K562 (cell line): Measurements from ENCODE around the gene PRPH2. TPM values are rescaled to one million over a fixed set of nuclear protein-coding genes. Genes with fewer than 3 reads are reported as not detected.

Experiments used
- ARHGAP35 ChIP-seq: fragments of 450-650 bp; IDR thresholded peaks from 2 replicates; pipeline ENCODE4 v1.6.1; 2018; ENCODE audit not compliant: partially characterized antibody
- CREM ChIP-seq: IDR thresholded peaks from 2 replicates; pipeline ENCODE4 v1.6.1; 2014; ENCODE audit warnings: antibody characterized with exemption, low read depth
- CXXC5 ChIP-seq: fragments of 250-450 bp; sonication (Bioruptor Pico); IDR thresholded peaks from 2 replicates; pipeline ENCODE4 v1.8.0; 2022; ENCODE audit warnings: inconsistent platforms, mild to moderate bottlenecking, moderate library complexity
- HOXB6 ChIP-seq: fragments of 250-450 bp; sonication (Bioruptor Pico); IDR thresholded peaks from 2 replicates; pipeline ENCODE4 v1.5.1; 2022; ENCODE audit warnings: mild to moderate bottlenecking, borderline replicate concordance
- TCF7 ChIP-seq: sonication (generic); IDR thresholded peaks from 2 replicates; pipeline ENCODE4 v1.6.1; 2016; ENCODE audit warnings: antibody characterized with exemption, borderline replicate concordance
- polyA plus RNA-seq, 8 experiments: library from polyadenylated mRNA; depleted of rRNA in 4 of 8; stranded (reverse) in 5 of 8; unstranded in 3 of 8; fragments of >200 nt; fragmentation: Nextera tagmentation in 2 of 8; fragmentation: Illumina TruSeq in 1 of 8; extraction: Ambion mirVana in 2 of 8; extraction: Trizol in 1 of 8; gene quantifications; 2 replicates each; pipeline versions ENCODE4 v1.2.1 to v1.2.3, GENCODE V29; 2011 to 2014; ENCODE audit warnings: inconsistent platforms in 1 of 8, missing spikeins in 1 of 8
- total RNA-seq, 7 experiments: library from RNA; depleted of rRNA in 6 of 7; stranded (reverse); fragments of >200 nt in 6 of 7; fragmentation: Illumina TruSeq in 2 of 7; extraction: Trizol in 2 of 7; gene quantifications; 2 replicates each; pipeline versions ENCODE4 v1.2.1 to v1.2.3, GENCODE V29; 2011 to 2021; ENCODE audit warnings: low replicate concordance in 1 of 7
- TF ChIP-seq, protein P1 (sequence below): fragments of 200-600 bp; sonication (generic); IDR thresholded peaks from one replicate; pipeline ENCODE4 v1.6.1; 2012; ENCODE audit warnings: mild to moderate bottlenecking, low read depth, low read length, inconsistent platforms
- TF ChIP-seq, protein P2 (sequence below): fragments of 450-650 bp; IDR thresholded peaks from one replicate; pipeline ENCODE4 v1.6.1; 2018; ENCODE audit warnings: mild to moderate bottlenecking, moderate library complexity; ENCODE audit not compliant: partially characterized antibody
- TF ChIP-seq, protein P3 (sequence below): fragments of 450-650 bp; formaldehyde crosslinking; IDR thresholded peaks from 2 replicates; pipeline ENCODE4 v1.4.0; 2022; ENCODE audit warnings: missing genetic modification characterization
- TF ChIP-seq, protein P4 (sequence below), 2 experiments: fragments of 450-650 bp; IDR thresholded peaks; 2 replicates each; pipeline ENCODE4 v1.6.1; 2016
- TF ChIP-seq, protein P5 (sequence below): fragments of 450-650 bp; IDR thresholded peaks from 2 replicates; pipeline ENCODE4 v1.6.1; 2017; ENCODE audit warnings: antibody characterized with exemption

Gene PRPH2
- total and polyA plus RNA-seq, 9 of the 15 experiments (the other 6 are each of a cell fraction or from before 2014, with no cell fraction given), result 0.03 to 0.11 (median 0.03) TPM; not detected in 5

DNA sequence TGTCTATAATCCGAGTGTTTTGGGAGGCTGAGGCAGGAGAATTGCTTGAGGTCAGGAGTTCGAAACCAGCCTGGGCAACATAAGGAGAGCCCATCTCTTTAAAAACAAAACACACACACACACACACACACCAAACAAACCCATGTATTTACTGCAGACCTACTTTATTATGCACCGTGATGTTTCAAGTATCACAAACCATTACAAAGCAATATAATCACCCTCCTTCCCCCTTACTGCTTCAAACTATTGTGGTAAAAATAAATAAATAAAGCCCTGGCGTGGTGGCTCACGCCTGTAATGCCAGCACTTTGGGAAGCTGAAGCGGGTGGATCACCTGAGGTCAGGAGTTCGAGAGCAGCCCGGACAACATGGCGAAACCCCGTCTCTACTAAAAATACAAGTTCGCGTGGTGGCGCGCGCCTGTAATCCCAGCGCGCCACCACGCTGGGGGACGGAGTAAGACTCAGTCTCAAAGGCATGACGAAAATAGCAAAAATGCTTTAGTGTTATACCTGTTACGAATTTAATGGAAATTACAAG is 22.0 kb upstream of the PRPH2 start (continued):
- TF ChIP-seq, protein P1, sequence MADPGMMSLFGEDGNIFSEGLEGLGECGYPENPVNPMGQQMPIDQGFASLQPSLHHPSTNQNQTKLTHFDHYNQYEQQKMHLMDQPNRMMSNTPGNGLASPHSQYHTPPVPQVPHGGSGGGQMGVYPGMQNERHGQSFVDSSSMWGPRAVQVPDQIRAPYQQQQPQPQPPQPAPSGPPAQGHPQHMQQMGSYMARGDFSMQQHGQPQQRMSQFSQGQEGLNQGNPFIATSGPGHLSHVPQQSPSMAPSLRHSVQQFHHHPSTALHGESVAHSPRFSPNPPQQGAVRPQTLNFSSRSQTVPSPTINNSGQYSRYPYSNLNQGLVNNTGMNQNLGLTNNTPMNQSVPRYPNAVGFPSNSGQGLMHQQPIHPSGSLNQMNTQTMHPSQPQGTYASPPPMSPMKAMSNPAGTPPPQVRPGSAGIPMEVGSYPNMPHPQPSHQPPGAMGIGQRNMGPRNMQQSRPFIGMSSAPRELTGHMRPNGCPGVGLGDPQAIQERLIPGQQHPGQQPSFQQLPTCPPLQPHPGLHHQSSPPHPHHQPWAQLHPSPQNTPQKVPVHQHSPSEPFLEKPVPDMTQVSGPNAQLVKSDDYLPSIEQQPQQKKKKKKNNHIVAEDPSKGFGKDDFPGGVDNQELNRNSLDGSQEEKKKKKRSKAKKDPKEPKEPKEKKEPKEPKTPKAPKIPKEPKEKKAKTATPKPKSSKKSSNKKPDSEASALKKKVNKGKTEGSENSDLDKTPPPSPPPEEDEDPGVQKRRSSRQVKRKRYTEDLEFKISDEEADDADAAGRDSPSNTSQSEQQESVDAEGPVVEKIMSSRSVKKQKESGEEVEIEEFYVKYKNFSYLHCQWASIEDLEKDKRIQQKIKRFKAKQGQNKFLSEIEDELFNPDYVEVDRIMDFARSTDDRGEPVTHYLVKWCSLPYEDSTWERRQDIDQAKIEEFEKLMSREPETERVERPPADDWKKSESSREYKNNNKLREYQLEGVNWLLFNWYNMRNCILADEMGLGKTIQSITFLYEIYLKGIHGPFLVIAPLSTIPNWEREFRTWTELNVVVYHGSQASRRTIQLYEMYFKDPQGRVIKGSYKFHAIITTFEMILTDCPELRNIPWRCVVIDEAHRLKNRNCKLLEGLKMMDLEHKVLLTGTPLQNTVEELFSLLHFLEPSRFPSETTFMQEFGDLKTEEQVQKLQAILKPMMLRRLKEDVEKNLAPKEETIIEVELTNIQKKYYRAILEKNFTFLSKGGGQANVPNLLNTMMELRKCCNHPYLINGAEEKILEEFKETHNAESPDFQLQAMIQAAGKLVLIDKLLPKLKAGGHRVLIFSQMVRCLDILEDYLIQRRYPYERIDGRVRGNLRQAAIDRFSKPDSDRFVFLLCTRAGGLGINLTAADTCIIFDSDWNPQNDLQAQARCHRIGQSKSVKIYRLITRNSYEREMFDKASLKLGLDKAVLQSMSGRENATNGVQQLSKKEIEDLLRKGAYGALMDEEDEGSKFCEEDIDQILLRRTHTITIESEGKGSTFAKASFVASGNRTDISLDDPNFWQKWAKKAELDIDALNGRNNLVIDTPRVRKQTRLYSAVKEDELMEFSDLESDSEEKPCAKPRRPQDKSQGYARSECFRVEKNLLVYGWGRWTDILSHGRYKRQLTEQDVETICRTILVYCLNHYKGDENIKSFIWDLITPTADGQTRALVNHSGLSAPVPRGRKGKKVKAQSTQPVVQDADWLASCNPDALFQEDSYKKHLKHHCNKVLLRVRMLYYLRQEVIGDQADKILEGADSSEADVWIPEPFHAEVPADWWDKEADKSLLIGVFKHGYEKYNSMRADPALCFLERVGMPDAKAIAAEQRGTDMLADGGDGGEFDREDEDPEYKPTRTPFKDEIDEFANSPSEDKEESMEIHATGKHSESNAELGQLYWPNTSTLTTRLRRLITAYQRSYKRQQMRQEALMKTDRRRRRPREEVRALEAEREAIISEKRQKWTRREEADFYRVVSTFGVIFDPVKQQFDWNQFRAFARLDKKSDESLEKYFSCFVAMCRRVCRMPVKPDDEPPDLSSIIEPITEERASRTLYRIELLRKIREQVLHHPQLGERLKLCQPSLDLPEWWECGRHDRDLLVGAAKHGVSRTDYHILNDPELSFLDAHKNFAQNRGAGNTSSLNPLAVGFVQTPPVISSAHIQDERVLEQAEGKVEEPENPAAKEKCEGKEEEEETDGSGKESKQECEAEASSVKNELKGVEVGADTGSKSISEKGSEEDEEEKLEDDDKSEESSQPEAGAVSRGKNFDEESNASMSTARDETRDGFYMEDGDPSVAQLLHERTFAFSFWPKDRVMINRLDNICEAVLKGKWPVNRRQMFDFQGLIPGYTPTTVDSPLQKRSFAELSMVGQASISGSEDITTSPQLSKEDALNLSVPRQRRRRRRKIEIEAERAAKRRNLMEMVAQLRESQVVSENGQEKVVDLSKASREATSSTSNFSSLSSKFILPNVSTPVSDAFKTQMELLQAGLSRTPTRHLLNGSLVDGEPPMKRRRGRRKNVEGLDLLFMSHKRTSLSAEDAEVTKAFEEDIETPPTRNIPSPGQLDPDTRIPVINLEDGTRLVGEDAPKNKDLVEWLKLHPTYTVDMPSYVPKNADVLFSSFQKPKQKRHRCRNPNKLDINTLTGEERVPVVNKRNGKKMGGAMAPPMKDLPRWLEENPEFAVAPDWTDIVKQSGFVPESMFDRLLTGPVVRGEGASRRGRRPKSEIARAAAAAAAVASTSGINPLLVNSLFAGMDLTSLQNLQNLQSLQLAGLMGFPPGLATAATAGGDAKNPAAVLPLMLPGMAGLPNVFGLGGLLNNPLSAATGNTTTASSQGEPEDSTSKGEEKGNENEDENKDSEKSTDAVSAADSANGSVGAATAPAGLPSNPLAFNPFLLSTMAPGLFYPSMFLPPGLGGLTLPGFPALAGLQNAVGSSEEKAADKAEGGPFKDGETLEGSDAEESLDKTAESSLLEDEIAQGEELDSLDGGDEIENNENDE, result no peak
- no peak for TF ChIP-seq HOXB6 (CRISPR knock-in tag)
- TF ChIP-seq ARHGAP35, result peak; percentile 70
- TF ChIP-seq, protein P2, sequence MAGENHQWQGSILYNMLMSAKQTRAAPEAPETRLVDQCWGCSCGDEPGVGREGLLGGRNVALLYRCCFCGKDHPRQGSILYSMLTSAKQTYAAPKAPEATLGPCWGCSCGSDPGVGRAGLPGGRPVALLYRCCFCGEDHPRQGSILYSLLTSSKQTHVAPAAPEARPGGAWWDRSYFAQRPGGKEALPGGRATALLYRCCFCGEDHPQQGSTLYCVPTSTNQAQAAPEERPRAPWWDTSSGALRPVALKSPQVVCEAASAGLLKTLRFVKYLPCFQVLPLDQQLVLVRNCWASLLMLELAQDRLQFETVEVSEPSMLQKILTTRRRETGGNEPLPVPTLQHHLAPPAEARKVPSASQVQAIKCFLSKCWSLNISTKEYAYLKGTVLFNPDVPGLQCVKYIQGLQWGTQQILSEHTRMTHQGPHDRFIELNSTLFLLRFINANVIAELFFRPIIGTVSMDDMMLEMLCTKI, result no peak
- TF ChIP-seq, protein P3, sequence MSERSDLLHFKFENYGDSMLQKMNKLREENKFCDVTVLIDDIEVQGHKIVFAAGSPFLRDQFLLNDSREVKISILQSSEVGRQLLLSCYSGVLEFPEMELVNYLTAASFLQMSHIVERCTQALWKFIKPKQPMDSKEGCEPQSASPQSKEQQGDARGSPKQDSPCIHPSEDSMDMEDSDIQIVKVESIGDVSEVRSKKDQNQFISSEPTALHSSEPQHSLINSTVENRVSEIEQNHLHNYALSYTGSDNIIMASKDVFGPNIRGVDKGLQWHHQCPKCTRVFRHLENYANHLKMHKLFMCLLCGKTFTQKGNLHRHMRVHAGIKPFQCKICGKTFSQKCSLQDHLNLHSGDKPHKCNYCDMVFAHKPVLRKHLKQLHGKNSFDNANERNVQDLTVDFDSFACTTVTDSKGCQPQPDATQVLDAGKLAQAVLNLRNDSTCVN, result no peak
- peak; percentile 62 for TF ChIP-seq CXXC5
- no peak for TF ChIP-seq TCF7
- TF ChIP-seq, protein P4, sequence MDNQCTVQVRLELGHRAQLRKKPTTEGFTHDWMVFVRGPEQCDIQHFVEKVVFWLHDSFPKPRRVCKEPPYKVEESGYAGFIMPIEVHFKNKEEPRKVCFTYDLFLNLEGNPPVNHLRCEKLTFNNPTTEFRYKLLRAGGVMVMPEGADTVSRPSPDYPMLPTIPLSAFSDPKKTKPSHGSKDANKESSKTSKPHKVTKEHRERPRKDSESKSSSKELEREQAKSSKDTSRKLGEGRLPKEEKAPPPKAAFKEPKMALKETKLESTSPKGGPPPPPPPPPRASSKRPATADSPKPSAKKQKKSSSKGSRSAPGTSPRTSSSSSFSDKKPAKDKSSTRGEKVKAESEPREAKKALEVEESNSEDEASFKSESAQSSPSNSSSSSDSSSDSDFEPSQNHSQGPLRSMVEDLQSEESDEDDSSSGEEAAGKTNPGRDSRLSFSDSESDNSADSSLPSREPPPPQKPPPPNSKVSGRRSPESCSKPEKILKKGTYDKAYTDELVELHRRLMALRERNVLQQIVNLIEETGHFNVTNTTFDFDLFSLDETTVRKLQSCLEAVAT (IDR thresholded peaks at IDR 0.05), result peak; percentile 44 to 59; a peak in 2 of 4 replicates
- TF ChIP-seq, protein P5, sequence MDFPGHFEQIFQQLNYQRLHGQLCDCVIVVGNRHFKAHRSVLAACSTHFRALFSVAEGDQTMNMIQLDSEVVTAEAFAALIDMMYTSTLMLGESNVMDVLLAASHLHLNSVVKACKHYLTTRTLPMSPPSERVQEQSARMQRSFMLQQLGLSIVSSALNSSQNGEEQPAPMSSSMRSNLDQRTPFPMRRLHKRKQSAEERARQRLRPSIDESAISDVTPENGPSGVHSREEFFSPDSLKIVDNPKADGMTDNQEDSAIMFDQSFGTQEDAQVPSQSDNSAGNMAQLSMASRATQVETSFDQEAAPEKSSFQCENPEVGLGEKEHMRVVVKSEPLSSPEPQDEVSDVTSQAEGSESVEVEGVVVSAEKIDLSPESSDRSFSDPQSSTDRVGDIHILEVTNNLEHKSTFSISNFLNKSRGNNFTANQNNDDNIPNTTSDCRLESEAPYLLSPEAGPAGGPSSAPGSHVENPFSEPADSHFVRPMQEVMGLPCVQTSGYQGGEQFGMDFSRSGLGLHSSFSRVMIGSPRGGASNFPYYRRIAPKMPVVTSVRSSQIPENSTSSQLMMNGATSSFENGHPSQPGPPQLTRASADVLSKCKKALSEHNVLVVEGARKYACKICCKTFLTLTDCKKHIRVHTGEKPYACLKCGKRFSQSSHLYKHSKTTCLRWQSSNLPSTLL, result no peak
- TF ChIP-seq CREM, result peak; percentile 41
